HG03135 (cell line): ENCODE results near the gene TBX4.

Experiments used
- ATAC-seq: cut with Tn5 transposase; IDR thresholded peaks from one replicate; pipeline ENCODE4 v1.9.1; 2021; ENCODE audit warnings: mild to moderate bottlenecking, moderate library complexity; ENCODE audit not compliant: unreplicated experiment

The TBX4 gene

GRCh38 chr17:61452301-61453290 is at the start of gene TBX4:
Gene TBX4 (plus strand): TSS chr17:61452422. CDS start chr17:61456491, 4,069 bp downstream.
- no peak for ATAC-seq

- ATAC-seq, result no peak
Observed at GRCh38 chr17:61402978-61403800, 49.0 kb upstream of the TBX4 start.

- no peak for ATAC-seq
Observed at GRCh38 chr17:61403801-61404662, 48.2 kb upstream of the TBX4 start.

GRCh38 chr17:61404663-61404912 is 47.6 kb upstream of the TBX4 start:
- ATAC-seq, result no peak

- ATAC-seq, result no peak
Observed at GRCh38 chr17:61404913-61405685, 47.1 kb upstream of the TBX4 start.

GRCh38 chr17:61405686-61406536 is 46.3 kb upstream of the TBX4 start:
- no peak for ATAC-seq

GRCh38 chr17:61406537-61406845 is 45.7 kb upstream of the TBX4 start:
- ATAC-seq, result no peak

- no peak for ATAC-seq
Observed at GRCh38 chr17:61406971-61407911, 45.0 kb upstream of the TBX4 start.

GRCh38 chr17:61408151-61409041 is 43.8 kb upstream of the TBX4 start:
- no peak for ATAC-seq

GRCh38 chr17:61409301-61410112 is 42.7 kb upstream of the TBX4 start:
- ATAC-seq, result no peak

GRCh38 chr17:61410141-61411010 is 41.8 kb upstream of the TBX4 start:
- no peak for ATAC-seq

GRCh38 chr17:61411011-61411260 is 41.3 kb upstream of the TBX4 start:
- ATAC-seq, result no peak

GRCh38 chr17:61411261-61412142 is 40.7 kb upstream of the TBX4 start:
- no peak for ATAC-seq

GRCh38 chr17:61412143-61412859 is 39.9 kb upstream of the TBX4 start:
- ATAC-seq, result peak; percentile 58
